Fibroblast of pulmonary artery (primary cell): Measurements from ENCODE around the gene HOMER2.
"Not testable (repeated sequence)": the region's sequence is repeated elsewhere in the genome, so short reads cannot be mapped to it uniquely, and the experiment has no call there.

Source experiments
- DNase-seq: peaks from one replicate; pipeline ENCODE4 v3.0.0-alpha.2; 2010; ENCODE audit warnings: low read depth
- H3K4me3 ChIP-seq: replicated peaks from 2 replicates; pipeline ENCODE4 v1.5.1; 2011; ENCODE audit warnings: low read depth, mild to moderate bottlenecking, control low read depth, low read length, moderate library complexity
- TF ChIP-seq, protein P1 (sequence below): IDR thresholded peaks from 2 replicates; pipeline ENCODE4 v1.5.1; 2011; ENCODE audit warnings: mild to moderate bottlenecking, control low read depth, low read length, inconsistent platforms; ENCODE audit errors: missing control alignments

The HOMER2 gene

DNA sequence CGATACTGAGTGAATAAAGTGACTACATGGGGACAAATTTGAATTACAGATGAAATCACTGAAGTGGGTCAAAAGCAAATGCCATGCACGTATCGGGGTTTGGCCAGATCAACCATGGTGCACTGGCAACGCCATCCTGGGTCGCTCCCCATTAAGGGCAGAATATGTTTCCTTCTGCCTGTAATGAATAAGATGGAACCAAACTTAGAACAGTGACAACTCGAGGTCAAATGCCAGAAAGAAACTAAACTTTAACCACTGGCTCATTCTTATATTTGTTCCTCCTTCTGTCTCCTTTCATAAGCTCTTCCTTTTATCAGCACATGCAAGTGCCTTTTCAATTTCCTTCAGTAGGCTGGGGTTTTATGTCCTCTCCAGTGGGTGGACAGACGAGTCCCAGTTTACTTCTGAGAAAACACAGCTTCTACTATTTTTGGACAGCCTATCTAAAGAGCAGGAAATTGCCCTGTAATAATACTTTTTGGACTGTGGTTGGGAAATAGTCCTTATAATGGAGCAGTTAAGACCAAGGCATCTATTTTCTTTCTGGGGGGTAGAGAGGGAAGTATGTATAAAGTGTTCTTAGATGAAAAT lies 81.7 kb downstream of the HOMER2 start:
- H3K4me3 ChIP-seq, result no peak overlapping the region
- no peak for DNase-seq
- TF ChIP-seq, protein P1, sequence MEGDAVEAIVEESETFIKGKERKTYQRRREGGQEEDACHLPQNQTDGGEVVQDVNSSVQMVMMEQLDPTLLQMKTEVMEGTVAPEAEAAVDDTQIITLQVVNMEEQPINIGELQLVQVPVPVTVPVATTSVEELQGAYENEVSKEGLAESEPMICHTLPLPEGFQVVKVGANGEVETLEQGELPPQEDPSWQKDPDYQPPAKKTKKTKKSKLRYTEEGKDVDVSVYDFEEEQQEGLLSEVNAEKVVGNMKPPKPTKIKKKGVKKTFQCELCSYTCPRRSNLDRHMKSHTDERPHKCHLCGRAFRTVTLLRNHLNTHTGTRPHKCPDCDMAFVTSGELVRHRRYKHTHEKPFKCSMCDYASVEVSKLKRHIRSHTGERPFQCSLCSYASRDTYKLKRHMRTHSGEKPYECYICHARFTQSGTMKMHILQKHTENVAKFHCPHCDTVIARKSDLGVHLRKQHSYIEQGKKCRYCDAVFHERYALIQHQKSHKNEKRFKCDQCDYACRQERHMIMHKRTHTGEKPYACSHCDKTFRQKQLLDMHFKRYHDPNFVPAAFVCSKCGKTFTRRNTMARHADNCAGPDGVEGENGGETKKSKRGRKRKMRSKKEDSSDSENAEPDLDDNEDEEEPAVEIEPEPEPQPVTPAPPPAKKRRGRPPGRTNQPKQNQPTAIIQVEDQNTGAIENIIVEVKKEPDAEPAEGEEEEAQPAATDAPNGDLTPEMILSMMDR, result no peak

DNA sequence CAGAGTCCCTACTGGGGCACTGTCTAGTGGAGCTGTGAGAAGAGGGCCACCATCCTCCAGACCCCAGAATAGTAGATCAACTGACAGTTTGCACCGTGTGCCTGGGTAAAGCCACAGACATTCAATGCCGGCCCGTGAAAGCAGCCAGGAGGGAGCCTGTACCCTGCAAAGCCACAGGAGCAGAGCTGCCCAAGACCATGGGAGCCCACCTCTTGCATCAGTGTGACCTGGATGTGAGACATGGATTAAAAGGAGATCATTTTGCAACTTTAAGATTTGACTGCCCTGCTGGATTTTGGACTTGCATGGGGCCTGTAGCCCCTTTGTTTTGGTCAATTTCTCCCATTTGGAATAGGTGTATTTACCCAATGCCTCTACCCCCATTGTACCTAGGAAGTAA lies 86.5 kb downstream of the HOMER2 start:
- DNase-seq, result not testable (repeated sequence)

DNA sequence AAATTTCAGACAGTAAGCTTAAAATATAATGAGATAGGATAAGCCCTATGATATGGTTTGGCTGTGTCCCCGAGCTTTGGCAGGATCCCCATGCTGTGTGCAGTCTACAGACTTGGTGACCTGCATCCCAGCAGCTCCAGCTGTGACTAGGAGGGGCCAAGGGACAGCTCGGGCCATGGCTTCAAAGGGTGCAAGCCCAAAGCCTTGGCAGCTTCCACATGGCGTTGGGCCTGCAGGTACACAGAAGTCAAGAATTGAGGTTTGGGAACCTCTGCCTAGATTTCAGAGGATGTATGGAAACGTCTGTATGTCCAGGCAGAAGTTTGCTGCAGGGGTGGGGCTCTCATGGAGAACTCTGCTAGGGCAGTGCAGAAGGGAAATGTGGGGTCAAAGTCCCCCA lies 86.9 kb downstream of the HOMER2 start:
- DNase-seq, H3K4me3 ChIP-seq: not testable (repeated sequence)

More for the DNA sequence above, 86.5 kb downstream of the HOMER2 start:
- not testable (repeated sequence) for H3K4me3 ChIP-seq

DNA sequence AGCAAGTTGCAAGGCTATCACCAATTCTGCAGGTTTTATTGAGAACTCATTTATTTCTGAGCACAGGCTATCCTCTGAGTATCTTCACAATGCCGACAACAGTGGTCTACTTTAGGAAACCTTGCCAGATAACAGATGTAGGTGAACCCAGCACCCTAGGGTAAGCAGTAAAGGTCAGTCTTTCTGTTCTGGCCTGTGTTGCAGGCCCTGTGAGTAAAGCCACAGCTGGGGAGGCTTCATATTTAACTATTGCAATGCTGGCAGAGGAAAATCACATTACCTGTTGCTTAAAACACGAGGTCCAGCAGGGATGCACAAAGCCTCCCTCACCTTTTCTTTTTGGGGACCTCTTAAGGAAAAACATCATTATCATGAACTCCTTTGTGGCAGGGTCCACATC lies 87.6 kb downstream of the HOMER2 start:
- no peak overlapping the region for H3K4me3 ChIP-seq
- no peak for DNase-seq
- TF ChIP-seq, protein P1, result no peak

DNA sequence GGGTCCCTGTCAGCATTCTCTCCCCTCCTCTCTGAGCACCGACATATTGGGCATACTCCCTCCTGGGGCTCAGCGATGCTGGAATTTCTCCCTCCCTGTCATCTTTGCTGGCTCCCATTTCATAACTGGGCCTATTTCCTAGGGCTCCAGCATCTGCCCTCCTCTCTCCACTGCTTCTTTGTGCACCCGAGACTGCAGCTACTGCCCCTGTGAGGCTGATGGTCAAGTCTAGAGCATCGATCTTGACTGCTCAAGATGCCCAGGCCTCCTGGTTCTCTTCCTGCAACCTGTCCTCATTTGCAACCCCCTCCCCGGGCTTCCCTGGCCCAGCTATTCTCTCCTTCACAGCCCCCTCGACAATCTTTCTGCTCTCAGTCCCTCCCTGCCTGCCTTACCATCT lies 89.6 kb downstream of the HOMER2 start:
- no peak overlapping the region for H3K4me3 ChIP-seq
- TF ChIP-seq, protein P1, result no peak
- DNase-seq, result no peak

DNA sequence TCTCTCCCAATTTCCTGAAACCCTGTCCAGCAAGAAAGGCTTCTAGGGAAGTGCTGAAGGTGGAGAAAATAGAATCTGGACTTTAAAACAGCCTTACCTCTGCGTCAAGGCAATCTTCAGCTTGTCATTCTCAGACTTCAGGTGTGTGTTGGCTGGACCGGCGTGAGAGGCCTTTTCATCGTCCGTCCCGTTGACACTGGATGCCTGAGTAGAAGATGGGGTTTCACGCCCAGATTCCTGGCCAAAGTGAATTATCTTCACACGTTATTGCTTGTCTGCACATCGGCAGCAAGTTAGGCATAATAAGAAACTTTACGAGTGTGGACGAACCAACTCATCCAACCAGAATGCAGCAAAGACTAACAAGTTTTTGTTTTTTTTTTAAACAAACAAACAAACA lies 93.6 kb downstream of the HOMER2 start:
- no peak for DNase-seq
- no peak overlapping the region for H3K4me3 ChIP-seq
- TF ChIP-seq, protein P1, result no peak

DNA sequence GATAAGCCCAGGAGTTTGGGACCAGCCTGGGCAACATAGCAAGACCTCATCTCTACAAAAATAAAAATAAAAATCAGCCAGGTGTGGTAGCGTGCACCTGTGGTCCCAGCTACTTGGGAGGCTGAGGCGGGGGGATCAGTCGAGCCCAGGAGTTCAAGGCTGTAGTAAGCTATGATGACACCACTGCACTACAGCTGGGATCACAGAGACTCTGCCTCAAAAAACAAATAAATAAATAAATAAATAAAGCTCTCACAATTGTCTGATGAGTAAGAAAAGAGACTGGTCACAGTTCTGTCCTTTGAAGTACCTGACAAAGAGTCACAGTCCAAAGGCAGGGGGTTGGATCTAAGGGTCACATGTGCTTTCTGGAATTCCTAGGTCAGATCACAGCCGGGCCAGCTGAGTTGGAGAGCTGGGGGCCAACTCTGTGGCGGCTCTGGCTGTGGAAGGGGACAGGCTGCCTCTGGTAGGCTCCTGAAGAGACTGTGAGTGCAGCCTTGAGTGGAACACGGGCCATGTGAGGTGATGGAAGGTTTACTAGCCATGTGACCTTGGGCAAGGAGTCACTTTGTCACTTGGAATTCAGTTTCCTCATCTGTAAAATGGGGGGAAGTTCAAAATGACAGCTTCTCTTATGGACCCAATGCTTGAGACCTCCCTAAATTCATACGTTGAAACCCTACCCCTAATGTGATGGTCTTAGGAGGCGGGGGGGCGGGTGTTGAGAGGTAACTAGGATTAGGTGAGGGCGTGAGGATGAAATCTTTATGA lies 95.9 kb downstream of the HOMER2 start:
- H3K4me3 ChIP-seq, result no peak overlapping the region
- no peak for DNase-seq
- TF ChIP-seq, protein P1, result no peak

DNA sequence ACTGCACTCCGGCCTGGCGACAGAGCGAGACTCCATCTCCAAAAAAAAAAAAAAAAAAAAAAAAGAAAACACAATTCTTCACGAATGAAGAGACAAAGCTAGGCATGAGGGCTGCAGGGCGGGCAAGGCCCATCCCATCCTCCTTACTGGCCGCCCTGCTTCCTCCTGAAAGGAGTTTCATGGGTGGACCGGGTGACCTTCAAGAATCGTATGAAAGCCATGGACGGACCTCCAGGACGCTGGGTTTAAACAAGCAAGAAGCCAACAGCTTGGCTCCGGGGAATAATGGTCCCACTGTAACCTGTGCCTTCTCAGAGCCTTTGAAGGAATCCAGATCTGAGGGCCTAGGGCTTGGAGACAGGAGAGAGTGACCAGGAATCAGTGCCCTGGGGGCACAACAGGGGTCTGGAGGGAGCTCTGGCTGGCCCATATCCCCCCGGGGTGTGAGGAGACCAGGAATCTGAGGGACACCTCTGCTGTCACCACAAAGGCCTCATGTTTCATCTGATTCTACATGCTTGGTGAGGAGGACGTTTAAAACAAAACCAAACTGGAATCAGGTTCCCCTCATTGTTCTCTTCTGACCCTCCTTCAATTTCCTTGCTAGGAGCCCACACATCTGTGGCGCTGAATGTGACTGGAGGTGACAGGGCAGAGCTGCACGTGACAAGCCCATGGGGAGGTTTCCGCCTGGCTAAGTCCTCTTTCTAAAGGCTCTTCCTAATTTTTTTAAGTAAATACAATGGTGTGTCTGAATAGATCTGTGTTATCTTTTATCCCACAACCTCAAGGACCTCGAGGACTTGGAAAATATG lies 97.0 kb downstream of the HOMER2 start:
- TF ChIP-seq, protein P1, result no peak
- no peak for DNase-seq
- no peak overlapping the region for H3K4me3 ChIP-seq
